Measurements from ENCODE around the gene EFEMP1. TPM values are rescaled to one million over a fixed set of nuclear protein-coding genes. Genes with fewer than 3 reads are reported as not detected.

The EFEMP1 gene
- total and polyA plus RNA-seq, 2 of the 13 experiments (the other 11 are each of a cell fraction or from before 2014, with no cell fraction given) = not detected

DNA sequence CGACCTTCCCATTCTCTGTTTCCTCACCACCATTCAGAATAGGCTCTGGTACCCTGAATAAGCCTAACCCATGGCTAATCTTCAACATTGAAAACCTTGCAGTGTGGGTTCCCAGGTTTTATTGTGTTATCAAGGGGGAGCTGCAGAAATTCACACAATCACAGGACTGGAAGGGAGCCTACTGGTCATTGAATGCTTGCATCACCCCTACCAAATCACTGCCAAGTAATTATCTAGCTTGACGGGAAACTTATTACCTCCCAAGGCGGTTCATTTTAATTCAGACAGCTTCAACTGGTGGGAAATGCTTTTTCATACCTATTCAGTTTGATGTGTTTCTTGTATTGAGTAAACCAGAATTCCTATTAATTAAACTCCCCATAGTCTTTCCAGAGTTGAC, 33.6 kb upstream of the EFEMP1 start (continued):
- no peak for TF ChIP-seq SNAI1 (CRISPR knock-in tag; IDR thresholded peaks at IDR 0.05; ENCODE audit: borderline replicate concordance)

DNA sequence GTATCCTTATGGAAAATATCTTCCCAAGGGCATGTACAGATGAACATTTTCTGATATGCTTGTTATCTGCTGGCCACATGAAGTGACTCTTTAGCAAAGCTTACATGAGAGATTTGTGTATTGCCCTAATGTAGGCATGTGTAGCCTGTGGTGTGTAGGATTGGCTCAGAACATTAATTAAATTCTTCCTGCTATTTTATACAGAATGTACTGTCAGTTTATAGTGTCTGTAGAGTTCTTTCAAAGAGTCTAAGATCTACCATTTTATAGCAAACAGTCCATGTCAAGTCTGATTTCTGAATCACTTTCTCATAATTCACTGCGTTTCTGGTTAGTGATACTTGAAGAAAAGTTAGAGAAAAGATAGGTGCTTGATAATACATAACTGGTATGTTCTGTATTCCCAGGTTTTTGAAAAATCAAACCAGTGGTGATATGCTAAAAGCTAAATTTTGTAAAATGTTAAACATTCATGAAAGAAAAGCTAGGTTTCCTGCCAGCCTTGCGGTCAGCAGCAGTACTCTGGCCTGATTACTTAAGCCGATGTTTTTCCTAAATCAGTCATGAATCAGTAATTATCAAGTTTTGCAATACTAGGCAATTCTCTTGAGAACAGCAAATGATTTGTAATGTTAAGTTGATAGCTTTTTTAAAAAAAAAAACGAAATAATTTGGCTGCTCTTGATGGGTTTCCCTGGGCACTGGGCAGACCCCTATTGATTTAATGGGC, 30.9 kb upstream of the EFEMP1 start:
- no peaks in the 10 kb centered on the region for H3K4me1 ChIP-seq (ENCODE audit: insufficient read depth, low read length)
- ChIA-PET POLR2A (no interaction called here), CTCF (ENCODE audit: low intra/inter-chr PET ratio, low total read pairs) (no interaction called here)
- no peaks in the 10 kb centered on the region for H3K9me3 ChIP-seq (ENCODE audit: low read length)
- H3K4me3 ChIP-seq (replicated peaks in 1 of 3; ENCODE audit: insufficient read depth in 1 of 3, low read depth in 2 of 3, low read length in 3 of 3) = no peak overlapping the region
- intact Hi-C loops (cut with micrococcal nuclease; ENCODE audit: unreplicated experiment) = no loop called here
- no peak overlapping the region for H3K27ac ChIP-seq (ENCODE audit: extremely low read length, insufficient read depth, low read length)
- no peak for TF ChIP-seq HDAC6 (IDR thresholded peaks at IDR 0.05; ENCODE audit: low read depth, low read length)
- TF ChIP-seq POGZ (CRISPR knock-in tag; IDR thresholded peaks at IDR 0.05) = no peak
- no peak for TF ChIP-seq SP140L (CRISPR knock-in tag; IDR thresholded peaks at IDR 0.05; ENCODE audit: borderline replicate concordance)
- no peak for TF ChIP-seq ZNF44 (CRISPR knock-in tag; IDR thresholded peaks at IDR 0.05)
- no peak for TF ChIP-seq KDM1A (CRISPR knock-in tag; IDR thresholded peaks at IDR 0.05)
- TF ChIP-seq SNAPC4 (CRISPR knock-in tag; IDR thresholded peaks at IDR 0.05) = no peak
- TF ChIP-seq HOXD1 (CRISPR knock-in tag; IDR thresholded peaks at IDR 0.05) = no peak
- 46% methylated on average over 4 of the region's 4 CpGs for WGBS (ENCODE audit: low lambda C conversion rate)
- FAIRE-seq = no peak
- no peak for ATAC-seq
- H3K36me3 ChIP-seq (replicated peaks in 1 of 2; ENCODE audit: control insufficient read depth in 1 of 2, insufficient read depth in 2 of 2, low read length in 2 of 2) = no peaks in the 10 kb centered on the region
- no peaks in the 10 kb centered on the region for H3K79me2 ChIP-seq (ENCODE audit: insufficient read depth, low read length)
- in situ Hi-C loops (cut with HindIII; ENCODE audit: extremely low pct_ligation_motif_present, low pct_unique_long_range_greater_than_20kb) = no loop called here
- no peak for DNase-seq (ENCODE audit: low spot score)
- H3K9ac ChIP-seq (ENCODE audit: insufficient read depth, low read depth, low read length) = no peak overlapping the region
- H3K27me3 ChIP-seq (ENCODE audit: control insufficient read depth in 1 of 2, insufficient read depth in 2 of 2, low read length in 2 of 2) = peaks cover 0 to 3% of the 10 kb centered on the region in 2 experiments; a peak in 1 of 5 replicates
- no peaks in the 10 kb centered on the region for H4K20me1 ChIP-seq (ENCODE audit: insufficient read depth, low read length)
- no peak overlapping the region for H2AFZ ChIP-seq (ENCODE audit: low read length)
- BruUV-seq (replicated peaks) = no TSS peak
- H3K4me2 ChIP-seq (ENCODE audit: low read depth, low read length) = no peak overlapping the region
